IgD-negative memory B cell (primary cell): Measurements from ENCODE around the gene EXOC3L1. TPM values are rescaled to one million over a fixed set of nuclear protein-coding genes. Genes with fewer than 3 reads are reported as not detected.

ENCODE experiments used
- H3K27ac Mint-ChIP-seq, 3 donors: one replicate each; pipeline ENCODE4 v1.8.0; 2020 to 2022; ENCODE audit warnings: mild to moderate bottlenecking in 3 of 3, mixed read lengths in 3 of 3, moderate library complexity in 1 of 3
- H3K27me3 Mint-ChIP-seq: one replicate; pipeline ENCODE4 v1.8.0; 2021; ENCODE audit warnings: mixed read lengths
- H3K36me3 Mint-ChIP-seq: one replicate; pipeline ENCODE4 v1.8.0; 2020; ENCODE audit warnings: mild to moderate bottlenecking, mixed read lengths
- H3K4me1 Mint-ChIP-seq, 3 donors: one replicate each; pipeline ENCODE4 v1.8.0; 2020 to 2022; ENCODE audit warnings: mixed read lengths in 3 of 3, mild to moderate bottlenecking in 1 of 3
- H3K4me3 Mint-ChIP-seq, 4 donors: one replicate each; pipeline ENCODE4 v1.8.0; 2020 to 2022; ENCODE audit warnings: mild to moderate bottlenecking in 4 of 4, mixed read lengths in 4 of 4, moderate library complexity in 3 of 4
- H3K9me3 Mint-ChIP-seq, 3 donors: one replicate each; pipeline ENCODE4 v1.8.0; 2020 to 2021; ENCODE audit warnings: mixed read lengths in 3 of 3, mild to moderate bottlenecking in 1 of 3
- polyA plus RNA-seq: library from polyadenylated mRNA; unstranded; fragments of 300-500 nt; fragmentation: Illumina TruSeq; gene quantifications from one replicate; pipeline ENCODE4 v1.2.3, GENCODE V29; 2021

EXOC3L1 gene
- polyA plus RNA-seq, 1 donor from 2014 or later: not detected

GRCh38 chr16:67207249-67208091, 17.5 kb upstream of the EXOC3L1 start:
- H3K27me3 Mint-ChIP-seq: no peaks in the 10 kb centered on the region
- no peak overlapping the region for H3K4me3 Mint-ChIP-seq
- no peaks in the 10 kb centered on the region for H3K4me1 Mint-ChIP-seq
- no peak overlapping the region for H3K27ac Mint-ChIP-seq
- no peaks in the 10 kb centered on the region for H3K9me3 Mint-ChIP-seq
- H3K36me3 Mint-ChIP-seq: no peaks in the 10 kb centered on the region

- no peak overlapping the region for H3K27ac Mint-ChIP-seq
- H3K4me1 Mint-ChIP-seq: no peaks in the 10 kb centered on the region
- no peaks in the 10 kb centered on the region for H3K9me3 Mint-ChIP-seq
- no peak overlapping the region for H3K4me3 Mint-ChIP-seq
- H3K27me3 Mint-ChIP-seq: no peaks in the 10 kb centered on the region
- no peaks in the 10 kb centered on the region for H3K36me3 Mint-ChIP-seq
Measured at GRCh38 chr16:67206838-67207248, 16.9 kb upstream of the EXOC3L1 start.

- Mint-ChIP-seq H3K9me3 (no peaks in the 10 kb centered on the region), H3K27me3 (no peaks in the 10 kb centered on the region), H3K4me3 (no peak overlapping the region), H3K27ac (no peak overlapping the region), H3K36me3 (no peaks in the 10 kb centered on the region), H3K4me1 (no peaks in the 10 kb centered on the region)
Measured at GRCh38 chr16:67206129-67206837, 16.3 kb upstream of the EXOC3L1 start.

GRCh38 chr16:67204076-67204475, 14.1 kb upstream of the EXOC3L1 start:
- Mint-ChIP-seq H3K4me3 (no peak overlapping the region), H3K27ac (no peak overlapping the region), H3K4me1 (no peaks in the 10 kb centered on the region), H3K36me3 (peaks cover 2% of the 10 kb centered on the region), H3K9me3 (no peaks in the 10 kb centered on the region), H3K27me3 (no peaks in the 10 kb centered on the region)

- peaks cover 2% of the 10 kb centered on the region for H3K36me3 Mint-ChIP-seq
- no peaks in the 10 kb centered on the region for H3K9me3 Mint-ChIP-seq
- H3K27me3 Mint-ChIP-seq: no peaks in the 10 kb centered on the region
- no peak overlapping the region for H3K4me3 Mint-ChIP-seq
- no peak overlapping the region for H3K27ac Mint-ChIP-seq
- peaks cover 0 to 3% (median 0%) of the 10 kb centered on the region in 3 donors for H3K4me1 Mint-ChIP-seq
Measured at GRCh38 chr16:67202956-67203493, 13.1 kb upstream of the EXOC3L1 start.

GRCh38 chr16:67202426-67202825, 12.5 kb upstream of the EXOC3L1 start:
- H3K4me3 Mint-ChIP-seq: no peak overlapping the region
- no peak overlapping the region for H3K27ac Mint-ChIP-seq
- peaks cover 0 to 4% (median 0%) of the 10 kb centered on the region in 3 donors for H3K4me1 Mint-ChIP-seq
- H3K27me3 Mint-ChIP-seq: no peaks in the 10 kb centered on the region
- peaks cover 2% of the 10 kb centered on the region for H3K36me3 Mint-ChIP-seq
- no peaks in the 10 kb centered on the region for H3K9me3 Mint-ChIP-seq

GRCh38 chr16:67201411-67202345, 11.7 kb upstream of the EXOC3L1 start:
- Mint-ChIP-seq H3K4me1 (peaks cover 0 to 7% (median 0%) of the 10 kb centered on the region in 3 donors), H3K27me3 (no peaks in the 10 kb centered on the region), H3K4me3 (no peak overlapping the region), H3K27ac (no peak overlapping the region), H3K9me3 (no peaks in the 10 kb centered on the region), H3K36me3 (peaks cover 2% of the 10 kb centered on the region)

- no peaks in the 10 kb centered on the region for H3K9me3 Mint-ChIP-seq
- H3K27me3 Mint-ChIP-seq: no peaks in the 10 kb centered on the region
- peak overlapping the region in 1 of 4 donors; percentile 17 for H3K4me3 Mint-ChIP-seq
- no peak overlapping the region for H3K27ac Mint-ChIP-seq
- H3K4me1 Mint-ChIP-seq: peaks cover 2 to 11% (median 3%) of the 10 kb centered on the region in 3 donors
- H3K36me3 Mint-ChIP-seq: peaks cover 8% of the 10 kb centered on the region
Measured at GRCh38 chr16:67200491-67200890, 10.6 kb upstream of the EXOC3L1 start.

- H3K36me3 Mint-ChIP-seq: peaks cover 8% of the 10 kb centered on the region
Measured at GRCh38 chr16:67199808-67200198, 9.9 kb upstream of the EXOC3L1 start.

GRCh38 chr16:67199011-67199807, 9.3 kb upstream of the EXOC3L1 start, which contains the start of gene ELMO3:
ELMO3 (plus strand) TSS chr16:67199131; CDS start chr16:67199327, 196 bp downstream.
- peak within 1 kb of the TSS; percentile 25 to 78 (median 50) for H3K4me3 Mint-ChIP-seq
- peaks cover 2 to 11% (median 3%) of the 10 kb centered on the region in 3 donors for H3K4me1 Mint-ChIP-seq
- peaks cover 8% of the 10 kb centered on the region for H3K36me3 Mint-ChIP-seq

More at GRCh38 chr16:67199808-67200198, 9.9 kb upstream of the EXOC3L1 start:
- peak overlapping the region in 2 of 4 donors; percentile 25 to 63 for H3K4me3 Mint-ChIP-seq
- H3K4me1 Mint-ChIP-seq: peaks cover 2 to 11% (median 3%) of the 10 kb centered on the region in 3 donors
- H3K27me3 Mint-ChIP-seq: no peaks in the 10 kb centered on the region
- no peaks in the 10 kb centered on the region for H3K9me3 Mint-ChIP-seq
- peak overlapping the region in 1 of 3 donors; percentile 76 for H3K27ac Mint-ChIP-seq

GRCh38 chr16:67198238-67198734, 8.3 kb upstream of the EXOC3L1 start:
- Mint-ChIP-seq H3K9me3 (no peaks in the 10 kb centered on the region), H3K27ac (peak overlapping the region; percentile 46 to 74 (median 67)), H3K27me3 (no peaks in the 10 kb centered on the region), H3K4me3 (peak overlapping the region in 2 of 4 donors; percentile 37 to 78), H3K4me1 (peaks cover 6 to 11% (median 11%) of the 10 kb centered on the region in 3 donors), H3K36me3 (peaks cover 8% of the 10 kb centered on the region)

More at GRCh38 chr16:67199011-67199807, 9.3 kb upstream of the EXOC3L1 start, which contains the start of gene ELMO3:
- peak within 1 kb of the TSS; percentile 67 to 76 (median 74) for H3K27ac Mint-ChIP-seq
- no peaks in the 10 kb centered on the region for H3K27me3 Mint-ChIP-seq
- no peaks in the 10 kb centered on the region for H3K9me3 Mint-ChIP-seq

GRCh38 chr16:67197704-67198103, 7.8 kb upstream of the EXOC3L1 start:
- peaks cover 9 to 14% (median 14%) of the 10 kb centered on the region in 3 donors for H3K4me1 Mint-ChIP-seq
- no peak overlapping the region for H3K4me3 Mint-ChIP-seq
- no peaks in the 10 kb centered on the region for H3K9me3 Mint-ChIP-seq
- H3K27me3 Mint-ChIP-seq: no peaks in the 10 kb centered on the region
- peak overlapping the region in 2 of 3 donors; percentile 67 to 74 for H3K27ac Mint-ChIP-seq
- peaks cover 8% of the 10 kb centered on the region for H3K36me3 Mint-ChIP-seq

- Mint-ChIP-seq H3K36me3 (peaks cover 8% of the 10 kb centered on the region), H3K4me3 (peak overlapping the region in 1 of 4 donors; percentile 77), H3K27ac (peak overlapping the region in 1 of 3 donors; percentile 16), H3K4me1 (peaks cover 12 to 16% (median 16%) of the 10 kb centered on the region in 3 donors), H3K27me3 (no peaks in the 10 kb centered on the region), H3K9me3 (no peaks in the 10 kb centered on the region)
Measured at GRCh38 chr16:67196881-67197280, 6.9 kb upstream of the EXOC3L1 start.
